HG03045 (cell line): ENCODE measurements around the gene MOSMO.
"Not testable (repeated sequence)": the region's sequence is repeated elsewhere in the genome, so short reads cannot be mapped to it uniquely, and the experiment has no call there.

Experiments used
- ATAC-seq: cut with Tn5 transposase; IDR thresholded peaks from one replicate; pipeline ENCODE4 v1.9.1; 2021; ENCODE audit warnings: mild to moderate bottlenecking, moderate library complexity; ENCODE audit not compliant: unreplicated experiment

MOSMO gene

GRCh38 chr16:22128537-22128936, 120.6 kb downstream of the MOSMO start:
- not testable (repeated sequence) for ATAC-seq

- no peak for ATAC-seq
Measured at GRCh38 chr16:22130528-22130927, 122.6 kb downstream of the MOSMO start.

- no peak for ATAC-seq
Measured at GRCh38 chr16:22132801-22133200, 124.9 kb downstream of the MOSMO start.
